A673 (cell line): ENCODE data around the gene DRD2.

Experiments used
- CTCF ChIP-seq: fragments of 300-800, 200-600 bp; sonication (generic); conservative IDR thresholded peaks from 2 replicates; pipeline ENCODE4 v1.5.1; 2017; ENCODE audit warnings: low read depth, mild to moderate bottlenecking, antibody characterized with exemption, low read length, moderate library complexity, mixed read lengths
- EZH2 ChIP-seq: fragments of 200-600 bp; sonication (generic); IDR thresholded peaks from 2 replicates; pipeline ENCODE4 v1.6.1; 2017; ENCODE audit warnings: borderline replicate concordance, low read depth, mild to moderate bottlenecking, mixed read lengths, antibody characterized with exemption, low read length; ENCODE audit not compliant: poor library complexity, severe bottlenecking

DNA sequence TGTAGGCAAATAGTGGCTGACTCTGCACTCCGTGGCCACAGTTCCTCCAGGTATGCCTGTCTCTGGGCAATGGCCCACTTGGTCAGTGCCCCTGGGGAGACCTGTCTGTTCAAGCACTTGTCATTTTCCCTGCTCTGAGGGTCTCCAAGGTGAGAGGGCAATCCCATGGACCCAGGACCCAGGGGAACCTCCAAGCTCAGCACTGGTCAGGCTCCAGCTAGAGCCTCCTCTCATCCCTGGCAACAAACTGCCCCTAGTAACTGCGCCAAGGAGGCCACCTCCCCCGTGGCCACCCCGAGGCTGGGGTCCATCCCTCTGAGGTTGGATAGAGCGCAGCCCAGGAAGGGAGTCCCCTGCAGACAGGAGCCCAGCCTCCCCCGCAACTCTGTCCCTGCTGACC lies 88.3 kb downstream of the DRD2 start:
- TF ChIP-seq CTCF (no peak), EZH2 (no peak)
